Activated CD8-positive, alpha-beta T cell treated with anti-CD3 and anti-CD28 coated beads, Interleukin-2, amount 10 ng/mL, durations not matched to agents 7 days and 5 days (primary cell): ENCODE measurements around the gene PRR4. TPM values are rescaled to one million over a fixed set of nuclear protein-coding genes. Genes with fewer than 3 reads are reported as not detected.

Experiments used
- ATAC-seq: fragments of 150-1000 bp; cut with Tn5 transposase; one replicate; pipeline ENCODE4 v1.10.0; 2021; ENCODE audit warnings: moderate library complexity
- CTCF ChIA-PET: fragments of 350-600 bp; sonication (Branson Sonifier 250); formaldehyde crosslinking; loops from one replicate; lab custom pipeline; 2021; ENCODE audit warnings: antibody characterized with exemption; lab: Charles Lee
- POLR2A ChIA-PET: fragments of 350-600 bp; sonication (Branson Sonifier 250); formaldehyde crosslinking; loops from one replicate; lab custom pipeline; 2021; ENCODE audit warnings: antibody characterized with exemption; lab: Charles Lee
- DNase-seq: peaks from one replicate; pipeline ENCODE4 v3.0.0-alpha.2; 2020
- H3K27ac Mint-ChIP-seq: one replicate; pipeline ENCODE4 v1.8.0; 2021; ENCODE audit warnings: mild to moderate bottlenecking, mixed read lengths
- H3K27me3 Mint-ChIP-seq: one replicate; pipeline ENCODE4 v1.8.0; 2021; ENCODE audit warnings: low read depth, mixed read lengths
- H3K36me3 Mint-ChIP-seq: one replicate; pipeline ENCODE4 v1.8.0; 2021; ENCODE audit warnings: low read depth, mixed read lengths
- H3K4me1 Mint-ChIP-seq: one replicate; pipeline ENCODE4 v1.8.0; 2021; ENCODE audit warnings: low read depth, mixed read lengths
- H3K4me3 Mint-ChIP-seq: one replicate; pipeline ENCODE4 v1.8.0; 2021; ENCODE audit warnings: mild to moderate bottlenecking, mixed read lengths
- H3K9me3 Mint-ChIP-seq: one replicate; pipeline ENCODE4 v1.8.0; 2022; ENCODE audit warnings: mixed read lengths; ENCODE audit not compliant: insufficient read depth
- total RNA-seq, 2 experiments: library from RNA; stranded (reverse); gene quantifications; one replicate each; pipeline ENCODE4 v1.2.3, GENCODE V29; 2021

Gene PRR4
- total RNA-seq, 2 experiments from 2014 or later: 1.3 to 2.9 TPM

- Mint-ChIP-seq H3K4me1 (peaks cover 44% of the 10 kb centered on the region), H3K36me3 (peaks cover 58% of the 10 kb centered on the region), H3K9me3 (peaks cover 8% of the 10 kb centered on the region), H3K27me3 (no peaks in the 10 kb centered on the region), H3K4me3 (no peak overlapping the region), H3K27ac (peak overlapping the region; percentile 62)
- POLR2A ChIA-PET: interaction anchor here (0.9 to 1.5 kb wide), 3 partner anchors 321 to 694 kb away, joined by 3 to 5 read pairs (median 3); no protein-coding TSS in a partner anchor
- DNase-seq (no peak), ATAC-seq (no peak)
- CTCF ChIA-PET: interaction anchor here (0.6 kb wide), 1 partner anchor 11 kb away, joined by 3 read pairs; no protein-coding TSS in a partner anchor
Observed at GRCh38 chr12:10851243-10851858, 2.1 kb upstream of the PRR4 start.

- Mint-ChIP-seq H3K36me3 (peaks cover 50% of the 10 kb centered on the region), H3K4me1 (peaks cover 42% of the 10 kb centered on the region), H3K9me3 (no peaks in the 10 kb centered on the region), H3K4me3 (no peak overlapping the region), H3K27me3 (no peaks in the 10 kb centered on the region), H3K27ac (peak overlapping the region; percentile 46)
- ATAC-seq (no peak), DNase-seq (no peak)
- ChIA-PET POLR2A (interaction anchor here (0.7 kb wide), 1 partner anchor 151 kb away, joined by 3 read pairs; no protein-coding TSS in a partner anchor), CTCF (interaction anchor here (0.7 kb wide), 1 partner anchor 21 kb away, joined by 3 read pairs; no protein-coding TSS in a partner anchor)
Observed at GRCh38 chr12:10847744-10848143, 1.5 kb downstream of the PRR4 start.

- POLR2A ChIA-PET: no interaction called here
- no peaks in the 10 kb centered on the region for H3K27me3 Mint-ChIP-seq
- H3K9me3 Mint-ChIP-seq: no peaks in the 10 kb centered on the region
- ATAC-seq (no peak), DNase-seq (no peak)
- CTCF ChIA-PET: no interaction called here
- no peak overlapping the region for H3K27ac Mint-ChIP-seq
- no peak overlapping the region for H3K4me3 Mint-ChIP-seq
- H3K4me1 Mint-ChIP-seq: peaks cover 2% of the 10 kb centered on the region
- peaks cover 21% of the 10 kb centered on the region for H3K36me3 Mint-ChIP-seq
Observed at GRCh38 chr12:10842862-10843261, 6.4 kb downstream of the PRR4 start.

- DNase-seq: no peak
- H3K4me3 Mint-ChIP-seq: no peak overlapping the region
Observed at GRCh38 chr12:10838461-10838860, 10.8 kb downstream of the PRR4 start.

GRCh38 chr12:10829994-10830393 is 19.3 kb downstream of the PRR4 start:
- ATAC-seq (no peak), DNase-seq (no peak)
- H3K36me3 Mint-ChIP-seq: peaks cover 1% of the 10 kb centered on the region
- no peaks in the 10 kb centered on the region for H3K27me3 Mint-ChIP-seq
- no peak overlapping the region for H3K4me3 Mint-ChIP-seq
- H3K4me1 Mint-ChIP-seq: no peaks in the 10 kb centered on the region
- no peaks in the 10 kb centered on the region for H3K9me3 Mint-ChIP-seq
- H3K27ac Mint-ChIP-seq: no peak overlapping the region
- CTCF ChIA-PET: no interaction called here
- POLR2A ChIA-PET: no interaction called here

More at GRCh38 chr12:10838461-10838860, 10.8 kb downstream of the PRR4 start:
- no peak for ATAC-seq
- Mint-ChIP-seq H3K27me3 (no peaks in the 10 kb centered on the region), H3K27ac (no peak overlapping the region), H3K36me3 (peaks cover 4% of the 10 kb centered on the region), H3K4me1 (no peaks in the 10 kb centered on the region), H3K9me3 (no peaks in the 10 kb centered on the region)
- CTCF ChIA-PET: no interaction called here
- POLR2A ChIA-PET: no interaction called here

- ChIA-PET POLR2A (no interaction called here), CTCF (interaction anchor here (1.6 kb wide), 1 partner anchor 23 kb away, joined by 3 read pairs; the partner anchor contains the start of gene PRR4)
- no peak within 1 kb of the TSS for H3K4me3 Mint-ChIP-seq
- peaks cover 1% of the 10 kb centered on the region for H3K36me3 Mint-ChIP-seq
- DNase-seq (no peak), ATAC-seq (no peak)
- no peaks in the 10 kb centered on the region for H3K4me1 Mint-ChIP-seq
- no peak within 1 kb of the TSS for H3K27ac Mint-ChIP-seq
- H3K27me3 Mint-ChIP-seq: no peaks in the 10 kb centered on the region
- H3K9me3 Mint-ChIP-seq: no peaks in the 10 kb centered on the region
Observed at GRCh38 chr12:10826258-10826657, 23.0 kb downstream of the PRR4 start, which contains the start of gene TAS2R10. Gene TAS2R10 (minus strand): TSS chr12:10826358. CDS start chr12:10826269, 89 bp downstream.

- H3K36me3 Mint-ChIP-seq: no peaks in the 10 kb centered on the region
- no peak overlapping the region for H3K4me3 Mint-ChIP-seq
- H3K27ac Mint-ChIP-seq: no peak overlapping the region
- ChIA-PET CTCF (no interaction called here), POLR2A (no interaction called here)
- no peak for DNase-seq
- H3K4me1 Mint-ChIP-seq: no peaks in the 10 kb centered on the region
- no peak for ATAC-seq
- no peaks in the 10 kb centered on the region for H3K9me3 Mint-ChIP-seq
- H3K27me3 Mint-ChIP-seq: no peaks in the 10 kb centered on the region
Observed at GRCh38 chr12:10824957-10825356, 24.3 kb downstream of the PRR4 start.

- Mint-ChIP-seq H3K27me3 (peaks cover 44% of the 10 kb centered on the region), H3K4me3 (no peak overlapping the region), H3K4me1 (no peaks in the 10 kb centered on the region), H3K9me3 (peaks cover 6% of the 10 kb centered on the region), H3K27ac (no peak overlapping the region), H3K36me3 (no peaks in the 10 kb centered on the region)
- no peak for DNase-seq
- ChIA-PET POLR2A (no interaction called here), CTCF (no interaction called here)
- ATAC-seq: no peak
Observed at GRCh38 chr12:10811883-10812536, 37.3 kb downstream of the PRR4 start.

GRCh38 chr12:10810068-10810467 is 39.2 kb downstream of the PRR4 start, which contains the start of gene TAS2R9:
Gene TAS2R9 (minus strand): TSS chr12:10810168. CDS start chr12:10810075, 93 bp downstream.
- Mint-ChIP-seq H3K36me3 (no peaks in the 10 kb centered on the region), H3K27me3 (peaks cover 47% of the 10 kb centered on the region), H3K9me3 (peaks cover 4% of the 10 kb centered on the region), H3K4me1 (no peaks in the 10 kb centered on the region), H3K4me3 (no peak within 1 kb of the TSS), H3K27ac (no peak within 1 kb of the TSS)
- ATAC-seq (no peak), DNase-seq (no peak)
- ChIA-PET CTCF (no interaction called here), POLR2A (no interaction called here)

GRCh38 chr12:10807186-10807585 is 42.1 kb downstream of the PRR4 start, which contains the start of gene TAS2R8:
Gene TAS2R8 (minus strand): TSS chr12:10807286. CDS start chr12:10806980, 306 bp downstream.
- ChIA-PET POLR2A (no interaction called here), CTCF (no interaction called here)
- H3K27ac Mint-ChIP-seq: no peak within 1 kb of the TSS
- no peaks in the 10 kb centered on the region for H3K4me1 Mint-ChIP-seq
- no peak for DNase-seq
- ATAC-seq: no peak
- H3K27me3 Mint-ChIP-seq: peaks cover 42% of the 10 kb centered on the region
- H3K4me3 Mint-ChIP-seq: no peak within 1 kb of the TSS
- H3K36me3 Mint-ChIP-seq: no peaks in the 10 kb centered on the region
- H3K9me3 Mint-ChIP-seq: no peaks in the 10 kb centered on the region

GRCh38 chr12:10802587-10802986 is 46.7 kb downstream of the PRR4 start, which contains the start of gene TAS2R7:
Gene TAS2R7 (minus strand): TSS chr12:10802627. CDS start chr12:10802570, 57 bp downstream.
- ChIA-PET POLR2A (no interaction called here), CTCF (no interaction called here)
- H3K4me3 Mint-ChIP-seq: no peak within 1 kb of the TSS
- peaks cover 30% of the 10 kb centered on the region for H3K27me3 Mint-ChIP-seq
- no peaks in the 10 kb centered on the region for H3K36me3 Mint-ChIP-seq
- no peaks in the 10 kb centered on the region for H3K9me3 Mint-ChIP-seq
- H3K4me1 Mint-ChIP-seq: no peaks in the 10 kb centered on the region
- H3K27ac Mint-ChIP-seq: no peak within 1 kb of the TSS
- DNase-seq (no peak), ATAC-seq (no peak)

- Mint-ChIP-seq H3K27me3 (peaks cover 35% of the 10 kb centered on the region), H3K4me1 (no peaks in the 10 kb centered on the region), H3K4me3 (no peak overlapping the region), H3K36me3 (no peaks in the 10 kb centered on the region), H3K27ac (no peak overlapping the region), H3K9me3 (no peaks in the 10 kb centered on the region)
- no peak for ATAC-seq
- POLR2A ChIA-PET: no interaction called here
- CTCF ChIA-PET: no interaction called here
- no peak for DNase-seq
Observed at GRCh38 chr12:10801741-10802140, 47.5 kb downstream of the PRR4 start.
